ENCODE results near the gene TRIM28.
"Not testable (repeated sequence)": the region's sequence is repeated elsewhere in the genome, so short reads cannot be mapped to it uniquely, and the experiment has no call there.

The TRIM28 gene

DNA sequence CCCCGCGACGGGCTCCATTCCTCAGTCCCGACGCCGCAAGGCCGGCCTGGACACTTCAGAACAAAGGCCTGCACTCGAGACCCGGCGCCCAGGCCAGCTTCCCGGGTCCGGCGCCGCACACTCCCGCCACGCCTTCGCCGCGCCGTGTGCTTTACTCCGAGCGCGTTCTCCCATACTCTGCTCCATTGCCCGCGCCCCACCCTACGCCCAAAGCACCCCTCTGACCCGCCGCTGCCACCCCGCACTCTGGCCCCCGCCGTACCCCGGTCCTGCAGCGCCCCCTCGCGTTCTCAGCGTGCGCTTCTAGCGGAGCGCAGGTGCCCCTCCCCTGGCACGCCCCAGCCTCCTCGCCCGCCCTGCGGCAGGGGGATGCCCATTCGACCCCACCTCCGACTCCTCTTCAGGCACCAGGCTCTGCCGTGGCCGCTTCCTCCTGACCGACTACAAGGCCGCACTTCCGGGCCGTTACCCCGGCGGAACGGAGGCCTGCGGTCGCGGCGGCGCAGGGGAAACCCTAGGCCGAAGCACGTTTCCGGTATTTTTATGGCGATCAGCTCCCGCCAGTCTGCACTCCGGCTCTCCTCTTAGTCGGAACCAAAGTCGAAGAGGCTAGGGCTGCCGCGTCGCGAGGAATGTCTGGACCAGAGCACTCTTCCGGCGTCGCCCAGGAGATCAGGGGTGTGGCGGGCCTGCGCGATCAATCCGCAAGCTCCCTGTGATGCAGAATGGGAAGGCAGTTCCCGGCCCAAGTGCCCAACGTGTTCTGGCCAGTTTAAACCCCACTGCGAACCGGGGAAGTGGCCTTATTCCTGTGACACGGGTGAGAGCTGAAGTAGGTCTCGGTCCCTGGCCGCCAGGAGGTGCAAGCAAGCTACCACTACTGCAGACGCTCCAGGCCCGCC, 24.3 kb upstream of the TRIM28 start, which contains the start of gene ZBTB45:
Gene ZBTB45 (minus strand): TSS at position 456 of the 902 bp plus-strand sequence. CDS start 2,137 bp downstream, outside the sequence.
- peak; percentile 94 for DNase-seq

DNA sequence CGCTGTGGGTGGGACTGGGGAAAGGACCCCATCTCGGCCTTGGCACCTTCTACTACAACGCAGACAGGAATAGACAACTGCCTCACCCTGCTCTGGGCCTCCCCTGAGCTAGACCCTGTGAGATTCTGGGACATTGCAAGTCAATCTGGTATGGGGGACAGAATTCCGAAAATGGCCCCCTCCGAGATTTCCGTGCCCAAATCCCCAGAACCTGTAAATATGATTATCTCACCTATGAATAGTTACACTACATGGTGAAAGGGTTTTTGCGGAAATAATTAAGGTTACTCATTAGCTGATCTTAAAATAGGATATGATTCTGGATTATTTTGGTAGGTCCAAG, 23.6 kb upstream of the TRIM28 start:
- DNase-seq: no peak

DNA sequence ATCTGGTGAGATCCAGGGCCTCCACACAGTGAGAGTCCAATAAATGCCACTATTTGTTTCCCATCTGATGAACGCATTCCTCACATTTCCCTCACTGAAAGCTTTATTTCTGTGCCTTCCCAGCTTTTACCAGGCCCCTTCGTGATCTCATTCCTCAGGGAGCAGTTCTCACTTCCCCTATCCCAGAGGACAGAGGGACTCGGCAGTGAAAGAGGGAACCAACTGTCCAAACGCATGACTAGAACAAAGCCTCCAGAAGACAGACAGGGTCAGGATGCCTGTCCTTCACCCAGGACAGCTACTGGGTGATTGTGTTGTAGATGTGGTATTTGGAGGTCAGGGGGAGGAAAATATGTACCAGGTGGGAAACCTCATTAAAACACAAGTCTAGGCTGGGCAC, 22.2 kb upstream of the TRIM28 start:
- no peak for DNase-seq

DNA sequence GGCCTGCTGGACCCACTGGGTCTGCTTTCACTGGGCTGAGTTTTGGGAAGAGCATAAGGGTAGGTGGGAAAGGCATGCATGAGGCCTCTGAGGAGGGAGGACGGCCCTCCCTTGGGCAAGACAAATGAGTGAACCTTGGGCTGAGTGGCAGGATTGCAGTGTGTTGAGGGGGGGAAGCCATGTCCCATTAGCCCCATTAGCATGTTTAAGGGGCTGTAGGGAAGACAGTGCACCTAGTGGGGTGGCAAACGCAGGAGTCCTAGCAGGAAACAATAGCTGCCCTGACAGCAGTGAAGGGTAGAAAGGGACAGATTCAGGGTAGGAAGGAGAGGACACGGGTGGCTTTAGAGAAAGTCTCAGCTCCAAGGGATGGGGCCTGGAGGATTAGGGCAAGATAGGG, 21.2 kb upstream of the TRIM28 start:
- no peak for DNase-seq

DNA sequence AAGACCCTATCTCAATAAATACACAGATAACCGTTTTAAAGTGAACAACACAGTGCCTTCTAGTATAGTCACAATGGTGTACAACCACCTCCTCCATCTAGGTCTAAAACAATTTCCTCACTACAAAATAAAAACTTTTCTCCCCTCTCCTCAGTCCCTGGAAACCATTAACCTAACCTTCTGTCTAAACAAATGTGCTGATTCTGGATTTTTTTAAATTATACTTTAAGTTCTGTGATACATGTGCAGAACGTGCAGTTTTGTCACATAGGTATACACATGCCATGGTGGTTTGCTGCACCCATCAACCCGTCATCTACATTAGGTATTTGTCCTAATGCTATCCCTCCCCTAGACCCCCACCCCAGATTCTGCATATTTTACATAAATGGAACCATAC, 14.5 kb upstream of the TRIM28 start:
- DNase-seq: no peak

DNA sequence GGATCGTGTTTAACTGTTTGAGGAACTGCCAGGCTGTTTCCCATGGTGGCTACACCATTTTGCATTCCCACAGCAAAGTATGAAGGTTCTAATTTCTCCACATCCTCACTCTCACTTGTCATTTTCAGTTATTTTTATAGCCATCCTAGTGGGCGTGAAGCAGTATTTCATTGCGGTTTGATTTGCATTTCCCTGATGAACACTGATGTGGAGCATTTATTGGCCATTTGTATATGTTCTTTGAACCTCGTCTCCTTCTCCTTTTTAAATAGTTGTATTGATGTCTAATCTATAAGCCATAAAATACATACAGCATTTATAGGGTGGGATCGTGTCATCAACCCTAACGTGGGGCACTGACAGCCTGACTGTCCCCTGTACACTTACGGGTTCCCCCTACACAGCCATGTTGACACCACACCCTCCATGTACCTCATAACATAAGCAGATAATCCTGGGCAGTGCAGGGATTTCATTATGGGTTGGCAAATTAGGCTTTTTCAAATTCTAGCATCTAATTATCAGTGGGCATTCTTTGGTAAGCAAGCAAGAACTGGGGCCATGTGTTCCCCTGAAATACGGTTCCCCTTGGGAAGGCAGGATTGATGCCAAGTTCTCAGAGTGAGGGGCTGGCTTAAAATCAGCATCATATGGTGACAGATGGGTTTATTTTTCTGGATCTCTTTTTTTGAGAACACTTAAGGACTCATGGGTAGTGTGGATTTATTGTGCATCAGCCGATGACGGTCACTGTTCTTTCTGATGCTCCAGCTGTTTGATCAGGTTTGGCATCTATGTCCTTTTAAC, 12.6 kb upstream of the TRIM28 start:
- DNase-seq: no peak

DNA sequence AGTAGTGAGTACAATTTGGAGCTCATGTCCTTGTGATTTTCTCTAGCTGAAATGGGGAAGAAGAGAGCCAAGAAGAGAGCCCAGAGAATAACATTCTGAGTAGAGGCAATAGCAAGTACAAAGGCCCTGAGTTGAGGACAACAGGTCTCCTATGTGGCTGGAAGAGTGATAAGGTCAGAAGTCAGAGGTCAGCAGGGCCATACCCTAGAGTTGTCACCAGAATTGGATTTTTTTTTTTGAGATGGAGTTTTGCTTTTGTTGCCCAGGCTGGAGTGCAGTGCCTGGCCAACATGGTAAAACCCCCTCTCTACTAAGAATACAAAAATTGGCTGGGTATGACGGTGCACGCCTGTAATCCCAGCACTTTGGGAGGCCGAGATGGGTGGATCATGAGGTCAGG, 8.0 kb upstream of the TRIM28 start:
- no peak for DNase-seq

DNA sequence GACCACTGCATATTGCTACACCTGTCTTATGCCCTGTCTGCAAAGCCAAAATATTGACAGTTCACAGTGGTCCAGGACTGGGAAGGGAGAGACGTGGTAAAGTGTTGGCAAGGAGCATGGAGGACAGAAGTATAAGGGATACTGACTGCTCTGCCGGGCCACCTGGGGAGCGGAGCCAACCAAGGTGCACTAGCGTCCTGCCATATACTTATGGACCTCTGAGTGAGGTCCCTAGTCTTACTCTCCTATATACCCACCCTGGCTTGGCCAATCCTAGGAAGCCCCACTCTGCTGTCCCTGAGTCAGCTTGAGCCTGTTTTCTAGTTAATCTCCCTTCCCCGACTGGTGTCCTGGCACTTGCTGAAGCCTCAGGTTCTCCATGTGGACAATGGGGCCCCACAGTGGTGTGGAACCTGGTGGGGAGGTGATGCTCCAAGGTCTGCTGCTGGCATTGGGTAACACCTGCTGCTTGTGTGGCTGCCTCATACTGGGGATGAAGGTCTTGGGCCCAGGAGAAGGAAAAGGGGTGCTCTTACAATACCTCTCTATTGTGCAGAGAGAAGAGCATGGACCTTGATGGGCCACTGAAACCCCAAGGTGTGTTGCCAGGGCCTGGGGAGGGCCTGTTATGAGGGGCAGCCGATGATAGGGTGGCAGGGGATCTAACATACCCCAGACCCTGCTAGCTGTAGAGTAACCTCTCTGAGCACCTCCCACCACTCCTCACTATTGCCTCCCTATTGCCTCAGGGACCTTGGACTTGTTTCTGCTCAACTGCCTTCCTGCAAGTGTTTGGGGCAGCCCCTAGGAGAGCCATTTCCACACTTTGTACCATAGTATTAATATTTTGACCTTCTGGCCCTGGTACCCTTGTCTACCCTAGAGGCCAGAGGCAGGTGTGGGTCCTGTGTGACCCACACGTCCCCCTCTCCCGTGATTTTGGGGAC, 6.7 kb upstream of the TRIM28 start:
- no peak for DNase-seq

DNA sequence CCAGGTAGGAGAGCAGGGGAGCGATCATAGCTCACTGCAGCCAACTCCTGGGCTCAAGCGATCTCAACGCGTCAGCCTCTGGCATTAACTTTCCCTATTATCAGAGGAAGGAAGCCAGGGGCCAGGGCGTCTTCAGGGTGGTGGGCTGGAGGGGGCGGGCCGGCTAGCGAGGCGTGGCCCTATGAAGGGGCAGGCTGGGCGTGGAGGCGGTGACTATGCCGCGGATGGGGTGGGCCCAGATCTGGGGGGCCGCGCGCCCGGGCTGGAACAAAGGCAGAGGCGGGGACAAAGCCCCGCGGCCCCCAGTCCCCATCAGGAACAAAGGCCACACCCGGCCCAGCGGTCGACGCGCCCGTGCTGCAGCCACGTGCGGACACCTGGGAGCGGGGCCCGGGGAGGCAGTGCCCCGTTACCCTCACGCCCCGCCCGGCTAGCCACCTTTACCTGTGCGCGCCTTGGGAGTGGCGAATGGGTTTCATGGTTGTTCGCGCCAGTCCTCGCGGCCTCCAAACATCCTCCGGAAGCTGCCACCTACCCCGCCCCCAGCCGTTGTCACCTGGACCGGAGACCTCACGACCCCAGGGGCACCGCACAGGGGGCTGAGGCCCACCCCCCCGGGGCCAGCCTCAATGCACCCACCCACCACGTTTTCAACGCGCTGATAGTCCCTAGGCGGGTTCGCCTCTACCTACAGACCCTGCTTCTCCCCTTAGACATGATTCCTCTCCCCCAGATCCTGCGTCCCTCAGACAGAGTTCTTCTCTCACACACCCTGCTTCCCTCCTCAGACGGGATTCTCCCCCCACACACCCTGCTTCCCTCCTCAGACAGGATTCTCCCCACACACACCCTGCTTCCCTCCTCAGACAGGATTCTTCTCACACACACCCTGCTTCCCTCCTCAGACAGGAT, 5.4 kb upstream of the TRIM28 start:
- DNase-seq: peak; percentile 47 to 63

DNA sequence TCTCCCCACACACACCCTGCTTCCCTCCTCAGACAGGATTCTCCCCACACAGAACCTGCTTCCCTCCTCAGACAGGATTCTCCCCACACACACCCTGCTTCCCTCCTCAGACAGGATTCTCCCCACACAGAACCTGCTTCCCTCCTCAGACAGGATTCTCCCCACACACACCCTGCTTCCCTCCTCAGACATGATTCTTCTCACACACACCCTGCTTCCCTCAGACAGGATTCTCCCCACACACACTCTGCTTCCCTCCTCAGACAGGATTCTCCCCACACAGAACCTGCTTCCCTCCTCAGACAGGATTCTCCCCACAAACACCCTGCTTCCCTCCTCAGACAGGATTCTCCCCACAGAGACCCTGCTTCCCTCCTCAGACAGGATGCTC, 4.7 kb upstream of the TRIM28 start:
- DNase-seq: not testable (repeated sequence)

DNA sequence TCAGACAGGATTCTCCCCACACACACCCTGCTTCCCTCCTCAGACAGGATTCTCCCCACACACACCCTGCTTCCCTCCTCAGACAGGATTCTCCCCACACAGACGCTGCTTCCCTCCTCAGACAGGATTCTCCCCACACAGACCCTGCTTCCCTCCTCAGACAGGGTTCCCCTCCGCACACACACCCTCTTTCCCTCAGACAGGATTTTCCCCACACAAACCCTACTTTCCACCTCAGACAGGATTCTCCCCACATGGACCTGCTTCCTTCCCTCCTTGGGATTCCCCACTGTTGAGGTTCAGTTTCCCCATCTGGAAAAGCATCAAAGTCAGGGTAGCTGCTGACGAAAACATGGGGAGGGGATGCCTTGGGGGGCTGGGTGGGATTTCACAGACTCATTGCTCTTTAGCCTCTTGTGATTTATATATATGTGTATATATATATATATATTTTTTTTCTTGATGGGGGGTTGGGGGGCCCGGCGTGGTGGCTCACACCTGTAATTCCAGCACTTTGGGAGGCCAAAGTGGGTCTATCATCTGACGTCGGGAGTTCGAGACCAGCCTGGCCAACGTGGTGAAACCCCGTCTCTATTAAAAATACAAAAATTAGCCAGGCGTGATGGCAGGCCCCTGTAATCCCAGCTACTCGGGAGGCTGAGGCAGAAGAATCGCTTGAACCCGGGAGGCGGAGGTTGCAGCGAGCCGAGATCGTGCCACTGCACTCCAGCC, 1.1 kb upstream of the TRIM28 start:
- not testable (repeated sequence) for DNase-seq

DNA sequence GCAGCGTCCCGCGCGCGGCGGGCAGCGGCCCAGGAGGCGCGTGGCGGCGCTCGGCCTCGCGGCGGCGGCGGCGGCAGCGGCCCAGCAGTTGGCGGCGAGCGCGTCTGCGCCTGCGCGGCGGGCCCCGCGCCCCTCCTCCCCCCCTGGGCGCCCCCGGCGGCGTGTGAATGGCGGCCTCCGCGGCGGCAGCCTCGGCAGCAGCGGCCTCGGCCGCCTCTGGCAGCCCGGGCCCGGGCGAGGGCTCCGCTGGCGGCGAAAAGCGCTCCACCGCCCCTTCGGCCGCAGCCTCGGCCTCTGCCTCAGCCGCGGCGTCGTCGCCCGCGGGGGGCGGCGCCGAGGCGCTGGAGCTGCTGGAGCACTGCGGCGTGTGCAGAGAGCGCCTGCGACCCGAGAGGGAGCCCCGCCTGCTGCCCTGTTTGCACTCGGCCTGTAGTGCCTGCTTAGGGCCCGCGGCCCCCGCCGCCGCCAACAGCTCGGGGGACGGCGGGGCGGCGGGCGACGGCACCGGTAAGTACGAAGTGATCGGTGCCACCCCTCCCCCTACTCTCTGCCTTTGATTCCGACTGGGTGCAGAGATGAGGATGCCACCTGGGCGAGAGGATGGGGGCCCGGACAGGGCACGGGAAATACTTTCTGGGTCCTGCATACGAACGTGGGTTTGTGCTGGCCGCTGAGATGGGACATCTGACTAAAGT, 874 bp downstream of the TRIM28 start:
- DNase-seq: peak in 1 of 2 donors; percentile 77

DNA sequence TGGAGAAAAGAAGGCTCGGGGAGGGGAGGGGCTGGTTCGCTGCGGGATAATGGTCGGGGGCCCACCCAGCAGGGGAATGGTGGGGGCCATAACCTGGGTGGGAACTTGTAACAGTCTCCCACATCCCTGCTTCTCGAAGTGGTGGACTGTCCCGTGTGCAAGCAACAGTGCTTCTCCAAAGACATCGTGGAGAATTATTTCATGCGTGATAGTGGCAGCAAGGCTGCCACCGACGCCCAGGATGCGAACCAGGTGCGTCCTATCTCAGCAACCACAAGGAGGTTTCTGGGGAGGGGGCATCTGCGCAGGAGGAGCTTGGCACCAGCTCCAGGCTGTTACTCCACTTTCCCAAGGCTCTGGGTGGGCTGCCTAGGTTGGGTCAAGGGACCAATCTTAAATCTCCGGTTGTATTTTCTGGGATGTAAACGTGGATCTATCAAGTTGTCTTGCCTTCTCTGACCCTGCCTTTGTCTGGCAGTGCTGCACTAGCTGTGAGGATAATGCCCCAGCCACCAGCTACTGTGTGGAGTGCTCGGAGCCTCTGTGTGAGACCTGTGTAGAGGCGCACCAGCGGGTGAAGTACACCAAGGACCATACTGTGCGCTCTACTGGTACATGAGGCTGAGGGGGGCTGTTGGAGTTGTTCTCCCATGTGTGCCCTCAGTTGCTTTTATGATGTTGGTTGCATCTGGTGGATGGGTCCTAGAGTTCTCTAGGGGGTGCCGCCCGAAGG, 1.6 kb downstream of the TRIM28 start:
- DNase-seq: peak in 1 of 2 donors; percentile 18

DNA sequence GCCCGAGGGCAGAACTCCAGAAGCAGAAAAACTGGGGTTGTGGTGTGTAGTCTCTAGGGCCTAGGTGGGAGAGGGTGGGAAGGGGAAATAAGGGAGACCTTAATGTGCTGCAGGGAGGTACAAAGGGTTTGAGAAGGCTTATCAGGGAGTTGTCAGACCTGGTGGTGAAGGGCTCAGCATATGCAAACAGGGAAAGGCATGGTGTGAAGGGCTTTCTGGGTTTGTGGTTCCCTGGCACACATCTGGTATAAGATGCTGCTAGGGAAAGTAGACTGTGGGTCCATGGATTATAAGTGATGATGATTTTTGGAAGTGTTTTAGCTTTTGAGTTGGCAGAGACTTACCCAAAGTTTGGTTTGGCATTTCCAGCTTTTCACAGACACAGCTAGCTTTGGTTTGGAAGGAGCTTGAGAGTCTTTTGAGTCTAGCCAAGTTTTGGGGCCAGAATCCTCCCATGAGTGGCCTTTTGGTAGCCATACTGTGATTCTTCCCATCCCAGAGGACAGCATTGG, 2.2 kb downstream of the TRIM28 start:
- DNase-seq: no peak

DNA sequence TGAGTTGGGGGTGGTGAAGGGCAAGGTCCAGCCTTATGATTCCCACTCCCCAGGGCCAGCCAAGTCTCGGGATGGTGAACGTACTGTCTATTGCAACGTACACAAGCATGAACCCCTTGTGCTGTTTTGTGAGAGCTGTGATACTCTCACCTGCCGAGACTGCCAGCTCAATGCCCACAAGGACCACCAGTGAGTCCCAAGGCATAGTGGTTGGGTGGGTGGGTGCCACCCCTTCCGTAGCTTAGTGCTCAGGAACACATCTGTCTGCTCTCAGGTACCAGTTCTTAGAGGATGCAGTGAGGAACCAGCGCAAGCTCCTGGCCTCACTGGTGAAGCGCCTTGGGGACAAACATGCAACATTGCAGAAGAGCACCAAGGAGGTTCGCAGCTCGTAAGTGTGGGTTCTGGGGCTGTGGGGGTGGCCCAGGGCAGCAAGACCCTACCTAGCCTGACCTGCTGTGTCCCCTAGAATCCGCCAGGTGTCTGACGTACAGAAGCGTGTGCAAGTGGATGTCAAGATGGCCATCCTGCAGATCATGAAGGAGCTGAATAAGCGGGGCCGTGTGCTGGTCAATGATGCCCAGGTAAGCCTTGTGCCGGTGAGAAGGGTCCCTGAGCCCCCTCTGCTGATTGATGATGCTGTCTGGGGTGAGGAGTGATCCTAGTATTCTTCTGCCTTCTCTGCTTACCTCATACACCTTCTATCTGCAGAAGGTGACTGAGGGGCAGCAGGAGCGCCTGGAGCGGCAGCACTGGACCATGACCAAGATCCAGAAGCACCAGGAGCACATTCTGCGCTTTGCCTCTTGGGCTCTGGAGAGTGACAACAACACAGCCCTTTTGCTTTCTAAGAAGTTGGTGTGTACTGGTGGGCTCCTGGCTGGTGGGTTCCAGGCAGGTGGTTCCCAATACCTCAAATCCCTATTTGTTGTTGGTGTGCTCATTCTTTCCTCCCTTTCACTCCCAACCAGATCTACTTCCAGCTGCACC, 3.8 kb downstream of the TRIM28 start:
- DNase-seq: peak in 1 of 2 donors; percentile 19

DNA sequence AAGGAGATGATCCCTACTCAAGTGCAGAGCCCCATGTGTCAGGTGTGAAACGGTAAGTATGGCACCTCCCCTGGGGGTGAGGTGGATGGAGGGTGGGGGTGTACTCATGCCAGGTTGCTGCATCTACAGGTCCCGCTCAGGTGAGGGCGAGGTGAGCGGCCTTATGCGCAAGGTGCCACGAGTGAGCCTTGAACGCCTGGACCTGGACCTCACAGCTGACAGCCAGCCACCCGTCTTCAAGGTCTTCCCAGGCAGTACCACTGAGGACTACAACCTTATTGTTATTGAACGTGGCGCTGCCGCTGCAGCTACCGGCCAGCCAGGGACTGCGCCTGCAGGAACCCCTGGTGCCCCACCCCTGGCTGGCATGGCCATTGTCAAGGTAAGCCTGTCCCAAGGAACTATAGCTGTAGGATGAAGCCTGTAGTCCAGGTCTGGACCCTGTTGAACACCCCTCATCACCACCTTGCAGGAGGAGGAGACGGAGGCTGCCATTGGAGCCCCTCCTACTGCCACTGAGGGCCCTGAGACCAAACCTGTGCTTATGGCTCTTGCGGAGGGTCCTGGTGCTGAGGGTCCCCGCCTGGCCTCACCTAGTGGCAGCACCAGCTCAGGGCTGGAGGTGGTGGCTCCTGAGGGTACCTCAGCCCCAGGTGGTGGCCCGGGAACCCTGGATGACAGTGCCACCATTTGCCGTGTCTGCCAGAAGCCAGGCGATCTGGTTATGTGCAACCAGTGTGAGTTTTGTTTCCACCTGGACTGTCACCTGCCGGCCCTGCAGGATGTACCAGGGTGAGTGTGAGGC, 5.2 kb downstream of the TRIM28 start:
- DNase-seq: no peak

All from stimulated activated CD4-positive, alpha-beta T cell treated with anti-CD3 and anti-CD28 coated beads, Interleukin-2, amount 100 ng/mL, for 24 hours (primary cell).